ENCODE data around the gene IER5. TPM values are rescaled to one million over a fixed set of nuclear protein-coding genes. Genes with fewer than 3 reads are reported as not detected.
"Not testable (repeated sequence)": the region's sequence is repeated elsewhere in the genome, so short reads cannot be mapped to it uniquely, and the experiment has no call there.

The IER5 gene
- total RNA-seq = 59.4 and 61.5 TPM in 2 replicates

- DNase-seq (ENCODE audit: low spot score) = peak; percentile 95
- H3K4me1 Mint-ChIP-seq (ENCODE audit: low read depth) = peaks cover 60% of the 10 kb centered on the region
- peak within 1 kb of the TSS; percentile 98 for H3K4me3 Mint-ChIP-seq
- intact Hi-C loops (cut with micrococcal nuclease) = no loop called here
- H3K36me3 Mint-ChIP-seq (ENCODE audit: low read depth) = peaks cover 33% of the 10 kb centered on the region
- H3K27ac Mint-ChIP-seq = peak within 1 kb of the TSS; percentile 97
- H3K9me3 Mint-ChIP-seq = no peaks in the 10 kb centered on the region
- peaks cover 14% of the 10 kb centered on the region for H3K27me3 Mint-ChIP-seq (ENCODE audit: insufficient read depth)
These were observed at the start of gene IER5 for GRCh38 chr1:181088079-181089016. Gene IER5 (plus strand): TSS chr1:181088700. CDS start chr1:181088903, 203 bp downstream.

- H3K36me3 Mint-ChIP-seq (ENCODE audit: low read depth) = peaks cover 41% of the 10 kb centered on the region
- intact Hi-C loops (cut with micrococcal nuclease) = loop anchor here (5.0 kb wide), 1 partner anchor 408 kb away; the partner anchor contains the start of gene XPR1
- H3K27me3 Mint-ChIP-seq (ENCODE audit: insufficient read depth) = no peaks in the 10 kb centered on the region
- no peaks in the 10 kb centered on the region for H3K9me3 Mint-ChIP-seq
- DNase-seq (ENCODE audit: low spot score) = no peak
- H3K4me3 Mint-ChIP-seq = no peak overlapping the region
- H3K27ac Mint-ChIP-seq = peak overlapping the region; percentile 44
- peaks cover 79% of the 10 kb centered on the region for H3K4me1 Mint-ChIP-seq (ENCODE audit: low read depth)
These were observed 48.1 kb upstream of the IER5 start for GRCh38 chr1:181040284-181040865.

GRCh38 chr1:181043025-181043888, 45.2 kb upstream of the IER5 start:
- Mint-ChIP-seq H3K27ac (peak overlapping the region; percentile 96), H3K9me3 (no peaks in the 10 kb centered on the region), H3K27me3 (ENCODE audit: insufficient read depth) (no peaks in the 10 kb centered on the region), H3K4me1 (ENCODE audit: low read depth) (peaks cover 55% of the 10 kb centered on the region), H3K36me3 (ENCODE audit: low read depth) (peaks cover 39% of the 10 kb centered on the region), H3K4me3 (peak overlapping the region; percentile 72)
- intact Hi-C loops (cut with micrococcal nuclease) = loop anchor here (5.0 kb wide), 1 partner anchor 411 kb away; the partner anchor contains the start of gene XPR1
- DNase-seq (ENCODE audit: low spot score) = no peak

GRCh38 chr1:181044449-181044966, 44.0 kb upstream of the IER5 start:
- intact Hi-C loops (cut with micrococcal nuclease) = loop anchor here (1.0 to 5.0 kb wide), 5 partner anchors 11 to 412 kb away; partner anchors contain the start of genes MR1 and XPR1
- peaks cover 49% of the 10 kb centered on the region for H3K4me1 Mint-ChIP-seq (ENCODE audit: low read depth)
- peaks cover 33% of the 10 kb centered on the region for H3K36me3 Mint-ChIP-seq (ENCODE audit: low read depth)
- H3K9me3 Mint-ChIP-seq = no peaks in the 10 kb centered on the region
- H3K27ac Mint-ChIP-seq = peak overlapping the region; percentile 96
- DNase-seq (ENCODE audit: low spot score) = peak; percentile 63
- H3K4me3 Mint-ChIP-seq = peak overlapping the region; percentile 79
- H3K27me3 Mint-ChIP-seq (ENCODE audit: insufficient read depth) = no peaks in the 10 kb centered on the region

GRCh38 chr1:181045946-181046345, 42.6 kb upstream of the IER5 start:
- H3K27me3 Mint-ChIP-seq (ENCODE audit: insufficient read depth); H3K9me3 Mint-ChIP-seq; H3K4me3 Mint-ChIP-seq; H3K27ac Mint-ChIP-seq; intact Hi-C loops (cut with micrococcal nuclease); DNase-seq (ENCODE audit: low spot score): not testable (repeated sequence)
- peaks cover 26% of the 10 kb centered on the region for H3K36me3 Mint-ChIP-seq (ENCODE audit: low read depth)
- peaks cover 40% of the 10 kb centered on the region for H3K4me1 Mint-ChIP-seq (ENCODE audit: low read depth)

GRCh38 chr1:181049378-181049777, 39.1 kb upstream of the IER5 start:
- Mint-ChIP-seq H3K27me3 (ENCODE audit: insufficient read depth) (no peaks in the 10 kb centered on the region), H3K4me3 (no peak overlapping the region), H3K27ac (no peak overlapping the region), H3K36me3 (ENCODE audit: low read depth) (peaks cover 26% of the 10 kb centered on the region), H3K9me3 (no peaks in the 10 kb centered on the region), H3K4me1 (ENCODE audit: low read depth) (peaks cover 13% of the 10 kb centered on the region)
- intact Hi-C loops (cut with micrococcal nuclease) = no loop called here
- no peak for DNase-seq (ENCODE audit: low spot score)

GRCh38 chr1:181050922-181051321, 37.6 kb upstream of the IER5 start:
- Mint-ChIP-seq H3K27me3 (ENCODE audit: insufficient read depth) (no peaks in the 10 kb centered on the region), H3K4me3 (no peak overlapping the region), H3K4me1 (ENCODE audit: low read depth) (peaks cover 5% of the 10 kb centered on the region), H3K9me3 (no peaks in the 10 kb centered on the region), H3K27ac (no peak overlapping the region), H3K36me3 (ENCODE audit: low read depth) (peaks cover 33% of the 10 kb centered on the region)
- intact Hi-C loops (cut with micrococcal nuclease) = no loop called here
- DNase-seq (ENCODE audit: low spot score) = no peak

GRCh38 chr1:181056560-181056959, 31.9 kb upstream of the IER5 start:
- no peak for DNase-seq (ENCODE audit: low spot score)
- H3K27me3 Mint-ChIP-seq (ENCODE audit: insufficient read depth) = no peaks in the 10 kb centered on the region

GRCh38 chr1:181057079-181057478, 31.4 kb upstream of the IER5 start:
- peaks cover 49% of the 10 kb centered on the region for H3K36me3 Mint-ChIP-seq (ENCODE audit: low read depth)
- no peaks in the 10 kb centered on the region for H3K27me3 Mint-ChIP-seq (ENCODE audit: insufficient read depth)
- H3K27ac Mint-ChIP-seq = no peak overlapping the region
- H3K9me3 Mint-ChIP-seq = peaks cover 8% of the 10 kb centered on the region
- H3K4me1 Mint-ChIP-seq (ENCODE audit: low read depth) = peaks cover 11% of the 10 kb centered on the region
- intact Hi-C loops (cut with micrococcal nuclease) = no loop called here
- no peak for DNase-seq (ENCODE audit: low spot score)
- no peak overlapping the region for H3K4me3 Mint-ChIP-seq

More at GRCh38 chr1:181056560-181056959, 31.9 kb upstream of the IER5 start:
- intact Hi-C loops (cut with micrococcal nuclease) = no loop called here
- Mint-ChIP-seq H3K4me1 (ENCODE audit: low read depth) (peaks cover 6% of the 10 kb centered on the region), H3K36me3 (ENCODE audit: low read depth) (peaks cover 51% of the 10 kb centered on the region), H3K27ac (no peak overlapping the region), H3K4me3 (no peak overlapping the region), H3K9me3 (peaks cover 8% of the 10 kb centered on the region)

GRCh38 chr1:181059435-181059834, 29.1 kb upstream of the IER5 start:
- intact Hi-C loops (cut with micrococcal nuclease) = no loop called here
- H3K4me1 Mint-ChIP-seq (ENCODE audit: low read depth) = peaks cover 25% of the 10 kb centered on the region
- H3K4me3 Mint-ChIP-seq = no peak overlapping the region
- H3K9me3 Mint-ChIP-seq = peaks cover 8% of the 10 kb centered on the region
- peaks cover 41% of the 10 kb centered on the region for H3K36me3 Mint-ChIP-seq (ENCODE audit: low read depth)
- no peak for DNase-seq (ENCODE audit: low spot score)
- no peak overlapping the region for H3K27ac Mint-ChIP-seq
- H3K27me3 Mint-ChIP-seq (ENCODE audit: insufficient read depth) = no peaks in the 10 kb centered on the region

GRCh38 chr1:181060066-181060465, 28.4 kb upstream of the IER5 start:
- Mint-ChIP-seq H3K27me3 (ENCODE audit: insufficient read depth) (no peaks in the 10 kb centered on the region), H3K9me3 (peaks cover 8% of the 10 kb centered on the region), H3K4me1 (ENCODE audit: low read depth) (peaks cover 25% of the 10 kb centered on the region), H3K36me3 (ENCODE audit: low read depth) (peaks cover 38% of the 10 kb centered on the region), H3K27ac (no peak overlapping the region), H3K4me3 (no peak overlapping the region)
- DNase-seq (ENCODE audit: low spot score) = no peak
- intact Hi-C loops (cut with micrococcal nuclease) = no loop called here

GRCh38 chr1:181060947-181061346, 27.6 kb upstream of the IER5 start:
- H3K27me3 Mint-ChIP-seq (ENCODE audit: insufficient read depth); H3K27ac Mint-ChIP-seq; H3K4me3 Mint-ChIP-seq; intact Hi-C loops (cut with micrococcal nuclease); DNase-seq (ENCODE audit: low spot score); H3K9me3 Mint-ChIP-seq: not testable (repeated sequence)
- H3K4me1 Mint-ChIP-seq (ENCODE audit: low read depth) = peaks cover 25% of the 10 kb centered on the region
- peaks cover 29% of the 10 kb centered on the region for H3K36me3 Mint-ChIP-seq (ENCODE audit: low read depth)

All from activated T-helper 1 cell treated with anti-CD3 and anti-CD28 coated beads, Interleukin-12 subunit alpha, Interleukin-12 subunit beta, Interleukin-2, Interleukin-4 antibody, amounts not matched to agents 30 ng/mL and 10 ng/mL and 1 ng/mL, durations not matched to agents 14 hours and 24 hours and 36 hours (primary cell).